HCT116 (cell line): ENCODE results near the gene XPNPEP2. TPM values are rescaled to one million over a fixed set of nuclear protein-coding genes. Genes with fewer than 3 reads are reported as not detected.

ENCODE experiments used
- ATAC-seq: fragments of 200-7000 bp; cut with Tn5 transposase; 2 replicates; pipeline ENCODE4 v1.9.1; 2020; ENCODE audit warnings: mild to moderate bottlenecking, moderate library complexity
- BruUV-seq: library from RNA; stranded (reverse); fragments of 400-500 nt; replicated peaks from 2 replicates; lab custom pipeline; 2021; lab: Mats Ljungman, UMichigan
- CTCF ChIA-PET: fragments of 300-600 bp; sonication (Branson Sonifier 250); formaldehyde crosslinking; loops from one replicate; lab custom pipeline; 2021; ENCODE audit warnings: antibody characterized with exemption; lab: Charles Lee
- POLR2A ChIA-PET: fragments of 300-600, 350-600 bp; sonication (Branson Sonifier 250); formaldehyde crosslinking; loops from one replicate; lab custom pipeline; 2021; ENCODE audit warnings: antibody characterized with exemption; lab: Charles Lee
- RAD21 ChIA-PET, 2 experiments: fragments of 300-600 bp; sonication (Branson Sonifier 250); formaldehyde crosslinking; loops; one replicate each; lab custom pipeline; 2023; ENCODE audit warnings: low total read pairs in 2 of 2; ENCODE audit not compliant: uncharacterized antibody in 2 of 2, unreplicated experiment in 2 of 2, low non-redundant PET in 1 of 2; lab: Charles Lee
- DNase-seq: peaks from one replicate; pipeline ENCODE4 v3.0.0-alpha.2; 2010; ENCODE audit warnings: low read depth, low spot score
- H2AFZ ChIP-seq: fragments of 200-600 bp; shearing (Covaris generic), sonication (generic); 2 replicates; pipeline ENCODE4 v1.6.1; 2017; ENCODE audit warnings: low read depth, mixed run types, mixed read lengths, antibody characterized with exemption, low read length; ENCODE audit not compliant: poor library complexity, severe bottlenecking
- H3K27ac ChIP-seq: 2 replicates; pipeline ENCODE4 v1.5.1; 2012; ENCODE audit warnings: low read depth, low read length
- H3K27me3 ChIP-seq: fragments of 200-600 bp; sonication (generic); 2 replicates; pipeline ENCODE4 v1.6.1; 2016; ENCODE audit warnings: mixed run types, low read length, mixed read lengths; ENCODE audit not compliant: insufficient read depth
- H3K36me3 ChIP-seq, 2 experiments: fragments of 200-500 bp in 1 of 2; fragments of 200-600 bp in 1 of 2; sonication (Bioruptor generic) in 1 of 2; sonication (generic) in 1 of 2; 2 replicates each; pipeline versions ENCODE4 v1.5.1 to v1.6.1; 2014 to 2016; ENCODE audit warnings: low read length in 2 of 2, inconsistent platforms in 1 of 2, mixed read lengths in 1 of 2, mixed run types in 1 of 2; ENCODE audit not compliant: insufficient read depth in 2 of 2, control insufficient read depth in 1 of 2
- H3K4me1 ChIP-seq, 2 experiments: fragments of 200-600 bp in 1 of 2; sonication (generic) in 1 of 2; 2 replicates each; pipeline versions ENCODE4 v1.5.1 to v1.6.1; 2012 to 2017; ENCODE audit warnings: low read length in 2 of 2, inconsistent platforms in 1 of 2, mild to moderate bottlenecking in 1 of 2, mixed read lengths in 1 of 2, mixed run types in 1 of 2, moderate library complexity in 1 of 2; ENCODE audit not compliant: insufficient read depth in 2 of 2, control insufficient read depth in 1 of 2
- H3K4me2 ChIP-seq: fragments of 200-600 bp; sonication (generic); 2 replicates; pipeline ENCODE4 v1.6.1; 2017; ENCODE audit warnings: mixed run types, low read length, mixed read lengths
- H3K4me3 ChIP-seq, 2 experiments: fragments of 200-600 bp in 1 of 2; sonication (generic) in 1 of 2; replicated peaks in 1 of 2; 2 replicates each; pipeline ENCODE4 v1.5.1; 2011 to 2016; ENCODE audit warnings: low read length in 2 of 2, control low read depth in 1 of 2, low read depth in 1 of 2, mild to moderate bottlenecking in 1 of 2, mixed read lengths in 1 of 2, mixed run types in 1 of 2
- H3K79me2 ChIP-seq: fragments of 200-600 bp; sonication (generic); 2 replicates; pipeline ENCODE4 v1.6.1; 2017; ENCODE audit warnings: mild to moderate bottlenecking, mixed run types, low read length, moderate library complexity, mixed read lengths; ENCODE audit not compliant: insufficient read depth
- H3K9ac ChIP-seq: fragments of 200-600 bp; sonication (generic); 2 replicates; pipeline ENCODE4 v1.6.1; 2016; ENCODE audit warnings: low read length, mixed read lengths
- H3K9me2 ChIP-seq: fragments of 200-600 bp; sonication (generic), shearing (Covaris generic); 2 replicates; pipeline ENCODE4 v1.6.1; 2017; ENCODE audit warnings: mixed run types, mild to moderate bottlenecking, moderate library complexity; ENCODE audit not compliant: insufficient read depth
- H3K9me3 ChIP-seq, 2 experiments: fragments of 200-500 bp in 1 of 2; fragments of 200-600 bp in 1 of 2; sonication (Bioruptor generic) in 1 of 2; sonication (generic) in 1 of 2; 2 replicates each; pipeline ENCODE4 v1.6.1; 2014 to 2017; ENCODE audit warnings: low read length in 2 of 2, mixed read lengths in 2 of 2, inconsistent platforms in 1 of 2, low read depth in 1 of 2, mild to moderate bottlenecking in 1 of 2, mixed run types in 1 of 2, moderate library complexity in 1 of 2; ENCODE audit not compliant: control insufficient read depth in 1 of 2, insufficient read depth in 1 of 2
- H4K20me1 ChIP-seq: fragments of 200-600 bp; sonication (generic), shearing (Covaris generic); 2 replicates; pipeline ENCODE4 v1.6.1; 2017; ENCODE audit warnings: mixed run types, mild to moderate bottlenecking, moderate library complexity; ENCODE audit not compliant: insufficient read depth
- ATF3 ChIP-seq: IDR thresholded peaks from 2 replicates; pipeline ENCODE4 v1.6.1; 2012
- CEBPB ChIP-seq: IDR thresholded peaks from 2 replicates; pipeline ENCODE4 v1.6.1; 2012; ENCODE audit warnings: low read depth
- CTCF ChIP-seq, 3 experiments: fragments of 200-600 bp in 1 of 3; sonication (generic) in 1 of 3; IDR thresholded peaks in 2 of 3; conservative IDR thresholded peaks in 1 of 3; 2 replicates each; pipeline ENCODE4 v1.5.1; 2012 to 2017; ENCODE audit warnings: low read depth in 2 of 3, low read length in 2 of 3, antibody characterized with exemption in 1 of 3, borderline replicate concordance in 1 of 3, control low read depth in 1 of 3, mild to moderate bottlenecking in 1 of 3, mixed read lengths in 1 of 3, mixed run types in 1 of 3, moderate library complexity in 1 of 3; ENCODE audit not compliant: insufficient read depth in 1 of 3
- ELF1 ChIP-seq: IDR thresholded peaks from 2 replicates; pipeline ENCODE4 v1.6.1; 2012; ENCODE audit warnings: low read depth, borderline replicate concordance
- JUND ChIP-seq: IDR thresholded peaks from 2 replicates; pipeline ENCODE4 v1.6.1; 2012
- MAX ChIP-seq: IDR thresholded peaks from 2 replicates; pipeline ENCODE4 v1.6.1; 2012
- POLR2AphosphoS5 ChIP-seq: IDR thresholded peaks from 2 replicates; pipeline ENCODE4 v1.6.1; 2011; ENCODE audit warnings: mild to moderate bottlenecking, low read depth, low read length, moderate library complexity
- RAD21 ChIP-seq: IDR thresholded peaks from 2 replicates; pipeline ENCODE4 v1.6.1; 2012; ENCODE audit warnings: low read depth, mild to moderate bottlenecking
- REST ChIP-seq: IDR thresholded peaks from 2 replicates; pipeline ENCODE4 v1.6.1; 2012; ENCODE audit warnings: low read depth
- SP1 ChIP-seq: IDR thresholded peaks from 2 replicates; pipeline ENCODE4 v1.6.1; 2012; ENCODE audit warnings: low read depth
- SRF ChIP-seq: IDR thresholded peaks from 2 replicates; pipeline ENCODE4 v1.6.1; 2012; ENCODE audit warnings: low read depth
- TCF7L2 ChIP-seq: IDR thresholded peaks from 2 replicates; pipeline ENCODE4 v1.7.0; 2011; ENCODE audit warnings: borderline replicate concordance, inconsistent platforms; ENCODE audit not compliant: insufficient read depth, insufficient read length; ENCODE audit errors: extremely low read depth
- YY1 ChIP-seq: IDR thresholded peaks from 2 replicates; pipeline ENCODE4 v1.6.1; 2011; ENCODE audit warnings: low read length, low read depth, moderate library complexity, mild to moderate bottlenecking; ENCODE audit not compliant: insufficient replicate concordance; ENCODE audit errors: extremely low read depth
- ZBTB33 ChIP-seq: IDR thresholded peaks from 2 replicates; pipeline ENCODE4 v1.6.1; 2011; ENCODE audit warnings: mild to moderate bottlenecking, low read length, moderate library complexity; ENCODE audit not compliant: insufficient replicate concordance; ENCODE audit errors: extremely low read depth
- ZNF274 ChIP-seq: fragments of 200-500 bp; sonication (Bioruptor generic); IDR thresholded peaks from 2 replicates; pipeline ENCODE4 v1.6.1; 2014; ENCODE audit warnings: mild to moderate bottlenecking, low read depth, low read length, inconsistent platforms
- intact Hi-C: fragments of 100-400 bp; cut with micrococcal nuclease; formaldehyde crosslinking; loops from 2 replicates; pipeline ENCODE4 v1.10.0; 2022
- total RNA-seq: library from RNA; stranded (reverse); gene quantifications from one replicate; pipeline ENCODE4 v1.2.1, GENCODE V29; 2021; ENCODE audit not compliant: unreplicated experiment

XPNPEP2 gene
- total RNA-seq, 1 experiment from 2014 or later = not detected

- ATAC-seq = no peak
- POLR2A ChIA-PET = no interaction called here
Measured at GRCh38 chrX:129731228-129731627, 7.6 kb upstream of the XPNPEP2 start.

More at GRCh38 chrX:129731228-129731627, 7.6 kb upstream of the XPNPEP2 start:
- DNase-seq = no peak
- Histone ChIP-seq H3K4me1 (no peaks in the 10 kb centered on the region), H3K9me3 (no peaks in the 10 kb centered on the region), H3K36me3 (no peaks in the 10 kb centered on the region), H3K27ac (no peak overlapping the region), H4K20me1 (no peaks in the 10 kb centered on the region), H3K4me2 (no peak overlapping the region), H3K9ac (no peak overlapping the region), H2AFZ (no peak overlapping the region), H3K4me3 (no peak overlapping the region), H3K9me2 (no peaks in the 10 kb centered on the region), H3K79me2 (no peaks in the 10 kb centered on the region), H3K27me3 (no peaks in the 10 kb centered on the region)
- no TSS peak for BruUV-seq
- TF ChIP-seq SRF = no peak
- TF ChIP-seq REST = no peak
- TF ChIP-seq ELF1 = no peak
- TF ChIP-seq TCF7L2 = no peak
- TF ChIP-seq RAD21 = no peak
- no peak for TF ChIP-seq CEBPB
- TF ChIP-seq ATF3 = no peak
- TF ChIP-seq ZBTB33 = no peak
- no peak for TF ChIP-seq POLR2AphosphoS5
- no peak for TF ChIP-seq YY1
- TF ChIP-seq JUND = no peak
- TF ChIP-seq SP1 = no peak
- no peak for TF ChIP-seq MAX
- TF ChIP-seq CTCF (IDR thresholded peaks at IDR 0.05 in 2 of 3, conservative IDR thresholded peaks at IDR 0.05 in 1 of 3; ENCODE audit: borderline replicate concordance in 1 of 3, insufficient read depth in 1 of 3, low read depth in 2 of 3, low read length in 2 of 3) = no peak
- no peak for TF ChIP-seq ZNF274
- CTCF ChIA-PET = no interaction called here
- RAD21 ChIA-PET = no interaction called here
- intact Hi-C loops = no loop called here
